Measurements from ENCODE around the gene KAT8. TPM values are rescaled to one million over a fixed set of nuclear protein-coding genes. Genes with fewer than 3 reads are reported as not detected.

The KAT8 gene
- total and polyA plus RNA-seq, 2 of the 13 experiments (the other 11 are each of a cell fraction or from before 2014, with no cell fraction given) = 79.0 to 84.2 TPM

GRCh38 chr16:31072540-31073141 is 44.8 kb upstream of the KAT8 start:
- peaks cover 49% of the 10 kb centered on the region for H3K79me2 ChIP-seq (ENCODE audit: insufficient read depth, low read length)
- H3K4me2 ChIP-seq (ENCODE audit: low read depth, low read length) = peak overlapping the region; percentile 78
- H3K4me1 ChIP-seq (ENCODE audit: insufficient read depth, low read length) = peaks cover 22% of the 10 kb centered on the region
- CTCF ChIA-PET (ENCODE audit: low intra/inter-chr PET ratio, low total read pairs) = interaction anchor here (1.7 kb wide), 1 partner anchor 87 kb away, joined by 8 read pairs; the partner anchor contains the start of gene HSD3B7
- no peak overlapping the region for H2AFZ ChIP-seq (ENCODE audit: low read length)
- WGBS (ENCODE audit: low lambda C conversion rate) = 1% methylated on average over 15 of the region's 27 CpGs
- no peaks in the 10 kb centered on the region for H3K9me3 ChIP-seq (ENCODE audit: low read length)
- POLR2A ChIA-PET = interaction anchor here (0.7 to 2.4 kb wide), 7 partner anchors 29 to 640 kb away, joined by 3 to 56 read pairs (median 24); partner anchors contain the start of genes FUS, HSD3B7 and KAT8
- ATAC-seq (peak; percentile 10), DNase-seq (ENCODE audit: low spot score) (peak; percentile 27), FAIRE-seq (no peak)
- no TSS peak for BruUV-seq (replicated peaks)
- intact Hi-C loops (cut with micrococcal nuclease; ENCODE audit: unreplicated experiment) (loop anchor here (1.0 to 2.0 kb wide), 2 partner anchors 45 to 46 kb away; partner anchors contain the start of gene KAT8), in situ Hi-C loops (cut with HindIII; ENCODE audit: extremely low pct_ligation_motif_present, low pct_unique_long_range_greater_than_20kb) (loop anchor here (5.0 kb wide), 2 partner anchors 40 to 85 kb away; partner anchors contain the start of genes HSD3B7 and STX4)
- H3K9ac ChIP-seq (ENCODE audit: insufficient read depth, low read depth, low read length) = peak overlapping the region; percentile 88
- peak overlapping the region; percentile 75 to 97 (median 90) for H3K4me3 ChIP-seq (replicated peaks in 1 of 3; ENCODE audit: insufficient read depth in 1 of 3, low read depth in 2 of 3, low read length in 3 of 3)
- peak overlapping the region; percentile 83 for H3K27ac ChIP-seq (ENCODE audit: extremely low read length, insufficient read depth, low read length)
- no peaks in the 10 kb centered on the region for H4K20me1 ChIP-seq (ENCODE audit: insufficient read depth, low read length)
- H3K27me3 ChIP-seq (ENCODE audit: control insufficient read depth in 1 of 2, insufficient read depth in 2 of 2, low read length in 2 of 2) = no peaks in the 10 kb centered on the region; a peak in 1 of 5 replicates
- peaks cover 6 to 19% of the 10 kb centered on the region in 2 experiments; a peak in 4 of 5 replicates for H3K36me3 ChIP-seq (replicated peaks in 1 of 2; ENCODE audit: control insufficient read depth in 1 of 2, insufficient read depth in 2 of 2, low read length in 2 of 2)
- no peak for TF ChIP-seq ZFAT (CRISPR knock-in tag; conservative IDR thresholded peaks at IDR 0.05)
- no peak for TF ChIP-seq AHR (CRISPR knock-in tag; IDR thresholded peaks at IDR 0.05)
- TF ChIP-seq, protein P1, sequence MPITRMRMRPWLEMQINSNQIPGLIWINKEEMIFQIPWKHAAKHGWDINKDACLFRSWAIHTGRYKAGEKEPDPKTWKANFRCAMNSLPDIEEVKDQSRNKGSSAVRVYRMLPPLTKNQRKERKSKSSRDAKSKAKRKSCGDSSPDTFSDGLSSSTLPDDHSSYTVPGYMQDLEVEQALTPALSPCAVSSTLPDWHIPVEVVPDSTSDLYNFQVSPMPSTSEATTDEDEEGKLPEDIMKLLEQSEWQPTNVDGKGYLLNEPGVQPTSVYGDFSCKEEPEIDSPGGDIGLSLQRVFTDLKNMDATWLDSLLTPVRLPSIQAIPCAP (CRISPR knock-in tag; IDR thresholded peaks at IDR 0.05; ENCODE audit: low read depth) = no peak
- peak; percentile 50 for TF ChIP-seq HDAC1 (CRISPR knock-in tag; IDR thresholded peaks at IDR 0.05)
- TF ChIP-seq RARG (CRISPR knock-in tag; IDR thresholded peaks at IDR 0.05; ENCODE audit: low read depth) = no peak
- TF ChIP-seq ZNF17 (CRISPR knock-in tag; IDR thresholded peaks at IDR 0.05) = no peak
- TF ChIP-seq ZNF616 (CRISPR knock-in tag; IDR thresholded peaks at IDR 0.05; ENCODE audit: low read depth) = no peak
- TF ChIP-seq DMAP1 (CRISPR knock-in tag; IDR thresholded peaks at IDR 0.05) = no peak
- no peak for TF ChIP-seq ZNF431 (CRISPR knock-in tag; IDR thresholded peaks at IDR 0.05; ENCODE audit: borderline replicate concordance, low read depth)
- TF ChIP-seq GMEB1 (CRISPR knock-in tag; IDR thresholded peaks at IDR 0.05; ENCODE audit: borderline replicate concordance) = no peak
- TF ChIP-seq TSC22D2 (CRISPR knock-in tag; IDR thresholded peaks at IDR 0.05; ENCODE audit: borderline replicate concordance) = 0 out of 2 replicates have a peak, but pooled peaks have one; percentile 18
- TF ChIP-seq ZNF33B (CRISPR knock-in tag; IDR thresholded peaks at IDR 0.05) = peak; percentile 17; the same call in 1 of the 2 replicates
- TF ChIP-seq TBL1XR1 (IDR thresholded peaks at IDR 0.05; ENCODE audit: borderline replicate concordance, low read length, partially characterized antibody) = no peak
- TF ChIP-seq ZBTB33 (CRISPR knock-in tag; IDR thresholded peaks at IDR 0.05) = no peak
- no peak for TF ChIP-seq RBFOX2 (IDR thresholded peaks at IDR 0.05; ENCODE audit: low read depth, low read length)
- TF ChIP-seq ZNF12 (CRISPR knock-in tag; IDR thresholded peaks at IDR 0.05) = no peak
- TF ChIP-seq ESRRA (CRISPR knock-in tag; IDR thresholded peaks at IDR 0.05; ENCODE audit: low read depth) = no peak
- TF ChIP-seq ZGPAT (CRISPR knock-in tag; IDR thresholded peaks at IDR 0.05) = no peak
- no peak for TF ChIP-seq SKI (IDR thresholded peaks at IDR 0.05; ENCODE audit: partially characterized antibody)

Data from HepG2 (cell line).